ENCODE data around the gene IGF1R.

IGF1R gene

GRCh38 chr15:98854496-98854895 lies 206.2 kb downstream of the IGF1R start:
- H3K4me3 Mint-ChIP-seq: no peak overlapping the region

DNA sequence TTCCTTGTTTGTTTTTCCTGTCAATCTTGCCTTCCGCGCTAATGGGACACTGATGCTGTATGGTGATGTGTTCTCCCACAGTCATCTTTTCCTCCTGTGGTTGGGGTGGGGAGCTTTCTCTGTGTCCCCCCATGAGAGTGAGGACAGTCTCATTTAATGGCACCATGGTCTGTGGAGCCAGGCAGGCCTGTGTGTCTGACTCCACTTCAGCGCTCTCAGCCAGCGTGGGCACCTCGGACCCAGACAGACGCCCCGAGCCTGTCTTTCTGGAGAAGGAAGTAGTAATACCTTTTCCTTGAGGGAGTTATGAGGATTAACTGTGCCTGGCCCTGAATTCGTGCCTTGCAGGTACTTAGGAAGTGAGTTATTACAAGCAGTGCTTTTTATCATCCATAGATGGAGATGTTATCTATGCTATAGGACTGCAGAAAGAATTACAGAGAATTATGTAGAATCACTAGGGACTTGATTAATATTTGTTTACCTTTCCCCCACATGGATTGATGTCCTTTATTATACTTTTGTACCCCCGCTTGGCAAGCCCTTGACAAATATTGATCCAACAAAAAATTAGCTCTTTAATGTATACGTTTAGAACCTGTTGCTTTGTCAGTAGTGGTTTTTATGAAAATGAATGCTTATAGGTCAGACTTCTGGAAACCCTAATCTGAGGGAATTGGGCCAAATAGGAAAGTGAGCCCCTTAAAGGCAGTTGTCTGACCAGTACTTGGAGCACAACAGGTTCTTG lies 206.9 kb downstream of the IGF1R start:
- Mint-ChIP-seq H3K4me3 (no peak overlapping the region), H3K4me1 (ENCODE audit: low read depth in 2 of 2) (peaks cover 30 to 31% of the 10 kb centered on the region in 2 donors), H3K36me3 (ENCODE audit: insufficient read depth) (peaks cover 15% of the 10 kb centered on the region), H3K9me3 (no peaks in the 10 kb centered on the region), H3K27me3 (peaks cover 7 to 11% of the 10 kb centered on the region in 2 donors), H3K27ac (no peak overlapping the region)
- DNase-seq (no peak), ATAC-seq (replicated peaks) (no peak)

More at GRCh38 chr15:98854496-98854895, 206.2 kb downstream of the IGF1R start:
- H3K36me3 Mint-ChIP-seq (ENCODE audit: insufficient read depth): peaks cover 15% of the 10 kb centered on the region
- ATAC-seq (replicated peaks) (no peak), DNase-seq (no peak)
- H3K4me1 Mint-ChIP-seq (ENCODE audit: low read depth in 2 of 2): peaks cover 30 to 35% of the 10 kb centered on the region in 2 donors
- H3K27ac Mint-ChIP-seq: peak overlapping the region in 1 of 2 donors; percentile 95
- H3K27me3 Mint-ChIP-seq: peaks cover 7 to 11% of the 10 kb centered on the region in 2 donors
- H3K9me3 Mint-ChIP-seq: no peaks in the 10 kb centered on the region

GRCh38 chr15:98855815-98856531 lies 207.6 kb downstream of the IGF1R start:
- Mint-ChIP-seq H3K4me1 (ENCODE audit: low read depth in 2 of 2) (peaks cover 23 to 25% of the 10 kb centered on the region in 2 donors), H3K4me3 (no peak overlapping the region), H3K9me3 (no peaks in the 10 kb centered on the region), H3K36me3 (ENCODE audit: insufficient read depth) (peaks cover 15% of the 10 kb centered on the region), H3K27me3 (peaks cover 7 to 11% of the 10 kb centered on the region in 2 donors), H3K27ac (no peak overlapping the region)
- ATAC-seq (replicated peaks) (no peak), DNase-seq (no peak)

DNA sequence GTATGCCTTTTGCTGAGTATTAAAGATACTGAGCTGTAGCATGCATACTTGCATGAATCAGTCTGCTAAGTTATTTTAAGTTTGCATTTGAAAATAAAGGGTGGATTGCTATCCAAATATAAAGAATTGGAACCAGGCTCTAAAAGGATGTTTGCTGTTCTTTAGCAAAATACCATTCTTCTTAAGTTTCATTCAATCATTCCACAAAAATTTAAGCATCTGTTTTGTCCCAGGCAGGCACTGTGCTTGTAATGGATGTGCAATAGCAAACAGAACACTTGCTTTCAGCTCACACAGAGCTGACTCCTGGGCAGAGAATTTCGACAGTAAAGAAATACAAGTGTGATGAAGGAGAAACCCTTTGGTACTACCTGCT lies 208.2 kb downstream of the IGF1R start:
- peaks cover 15% of the 10 kb centered on the region for H3K36me3 Mint-ChIP-seq (ENCODE audit: insufficient read depth)
- H3K4me3 Mint-ChIP-seq: no peak overlapping the region
- H3K27me3 Mint-ChIP-seq: peaks cover 7 to 11% of the 10 kb centered on the region in 2 donors
- H3K4me1 Mint-ChIP-seq (ENCODE audit: low read depth in 2 of 2): peaks cover 18 to 20% of the 10 kb centered on the region in 2 donors
- DNase-seq (no peak), ATAC-seq (replicated peaks) (no peak)
- H3K9me3 Mint-ChIP-seq: no peaks in the 10 kb centered on the region
- no peak overlapping the region for H3K27ac Mint-ChIP-seq

- Mint-ChIP-seq H3K9me3 (no peaks in the 10 kb centered on the region), H3K27me3 (peaks cover 7 to 11% of the 10 kb centered on the region in 2 donors), H3K36me3 (ENCODE audit: insufficient read depth) (peaks cover under 1% of the 10 kb centered on the region), H3K4me1 (ENCODE audit: low read depth in 2 of 2) (peaks cover under 1 to 3% of the 10 kb centered on the region in 2 donors), H3K4me3 (no peak overlapping the region), H3K27ac (no peak overlapping the region)
- DNase-seq (no peak), ATAC-seq (replicated peaks) (no peak)
Measured at GRCh38 chr15:98858610-98859023, 210.3 kb downstream of the IGF1R start.

- DNase-seq (no peak), ATAC-seq (replicated peaks) (no peak)
- no peaks in the 10 kb centered on the region for H3K36me3 Mint-ChIP-seq (ENCODE audit: insufficient read depth)
- H3K9me3 Mint-ChIP-seq: no peaks in the 10 kb centered on the region
- peaks cover 7 to 11% of the 10 kb centered on the region in 2 donors for H3K27me3 Mint-ChIP-seq
- peaks cover 0 to 3% of the 10 kb centered on the region in 2 donors for H3K4me1 Mint-ChIP-seq (ENCODE audit: low read depth in 2 of 2)
- H3K4me3 Mint-ChIP-seq: no peak overlapping the region
- H3K27ac Mint-ChIP-seq: no peak overlapping the region
Measured at GRCh38 chr15:98859149-98859548, 210.8 kb downstream of the IGF1R start.

GRCh38 chr15:98860281-98861041 lies 212.1 kb downstream of the IGF1R start:
- no peak for DNase-seq
- H3K4me3 Mint-ChIP-seq: no peak overlapping the region
- H3K27me3 Mint-ChIP-seq: peaks cover 7 to 11% of the 10 kb centered on the region in 2 donors
- H3K4me1 Mint-ChIP-seq (ENCODE audit: low read depth in 2 of 2): peaks cover 0 to 8% of the 10 kb centered on the region in 2 donors
- peaks cover 4% of the 10 kb centered on the region for H3K36me3 Mint-ChIP-seq (ENCODE audit: insufficient read depth)
- ATAC-seq (replicated peaks): no peak
- no peak overlapping the region for H3K27ac Mint-ChIP-seq
- no peaks in the 10 kb centered on the region for H3K9me3 Mint-ChIP-seq

DNA sequence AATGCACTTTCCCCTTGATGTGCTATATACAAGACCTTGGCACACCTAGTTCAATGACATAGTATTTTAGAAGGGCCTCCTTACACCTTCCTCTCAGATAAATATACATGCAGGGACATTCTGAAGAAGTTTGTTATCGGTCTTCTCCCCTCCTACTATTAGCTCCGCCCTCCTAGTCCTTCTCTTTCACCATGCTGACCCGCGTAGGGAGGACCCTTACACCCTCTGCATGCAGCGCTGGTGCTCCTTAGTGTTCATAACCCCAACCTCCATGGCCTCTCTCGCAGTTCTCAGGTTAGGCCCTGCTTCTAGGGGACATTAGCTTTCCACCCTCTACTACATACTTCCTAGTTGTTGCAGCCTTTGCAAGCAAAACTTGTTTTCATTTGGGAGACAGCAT lies 212.8 kb downstream of the IGF1R start:
- H3K27ac Mint-ChIP-seq: no peak overlapping the region
- H3K9me3 Mint-ChIP-seq: no peaks in the 10 kb centered on the region
- peaks cover 7 to 11% of the 10 kb centered on the region in 2 donors for H3K27me3 Mint-ChIP-seq
- H3K4me3 Mint-ChIP-seq: no peak overlapping the region
- H3K36me3 Mint-ChIP-seq (ENCODE audit: insufficient read depth): peaks cover 12% of the 10 kb centered on the region
- ATAC-seq (replicated peaks): no peak
- H3K4me1 Mint-ChIP-seq (ENCODE audit: low read depth in 2 of 2): peaks cover 4 to 12% of the 10 kb centered on the region in 2 donors
- DNase-seq: no peak

GRCh38 chr15:98863983-98864382 lies 215.6 kb downstream of the IGF1R start:
- no peak overlapping the region for H3K4me3 Mint-ChIP-seq
- H3K9me3 Mint-ChIP-seq: no peaks in the 10 kb centered on the region
- H3K27me3 Mint-ChIP-seq: peaks cover 0 to 6% of the 10 kb centered on the region in 2 donors
- H3K36me3 Mint-ChIP-seq (ENCODE audit: insufficient read depth): peaks cover 12% of the 10 kb centered on the region
- no peak for ATAC-seq (replicated peaks)
- no peak for DNase-seq
- no peak overlapping the region for H3K27ac Mint-ChIP-seq
- H3K4me1 Mint-ChIP-seq (ENCODE audit: low read depth in 2 of 2): peaks cover 10 to 16% of the 10 kb centered on the region in 2 donors

DNA sequence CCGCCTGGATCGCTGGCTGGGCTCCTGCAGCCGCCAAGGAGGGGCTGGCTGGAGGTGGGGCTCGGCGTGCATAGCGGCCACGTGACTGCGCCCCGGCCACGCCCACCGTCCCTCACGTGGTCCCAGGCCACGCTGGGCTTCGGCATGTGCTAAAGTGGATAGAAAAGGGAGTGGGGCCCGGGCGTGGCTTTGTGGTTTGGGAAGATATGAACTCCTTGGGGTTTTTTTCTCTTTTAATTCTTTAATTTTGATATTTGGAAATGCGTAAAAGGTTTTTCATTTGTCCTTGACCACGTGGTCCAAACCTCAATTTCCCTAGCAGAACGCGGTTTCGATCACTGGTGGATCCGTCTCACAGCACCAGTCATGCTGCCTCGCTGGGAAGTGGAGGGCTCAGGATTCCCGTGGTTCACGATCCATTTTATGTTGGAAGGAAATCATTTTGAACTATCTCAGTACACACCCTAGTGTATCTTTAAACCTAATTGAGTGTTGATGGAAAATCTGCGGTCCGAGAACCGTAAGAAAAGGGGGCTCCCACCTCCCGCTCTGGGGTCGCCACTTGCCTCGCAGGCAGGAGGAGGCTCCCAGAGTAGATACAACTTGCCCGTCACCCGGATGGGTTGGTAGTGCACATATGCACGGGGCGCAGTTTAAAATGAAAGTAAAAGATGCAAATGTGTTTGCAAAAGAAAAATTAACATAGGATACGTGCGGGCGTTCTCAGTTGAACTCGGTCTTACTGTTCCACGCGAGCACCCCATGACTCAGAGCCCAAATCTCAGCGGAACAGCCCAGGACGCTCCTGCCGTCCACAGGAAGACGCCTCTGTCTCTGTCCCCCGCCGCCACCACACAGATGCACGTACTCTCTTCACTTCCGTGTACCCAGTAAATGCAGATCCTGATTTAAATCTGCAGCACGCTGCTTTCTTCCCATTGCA lies 217.3 kb downstream of the IGF1R start:
- H3K27me3 Mint-ChIP-seq: peaks cover 0 to 10% of the 10 kb centered on the region in 2 donors
- peak overlapping the region; percentile 87 to 89 for H3K27ac Mint-ChIP-seq
- ATAC-seq (replicated peaks): peak; percentile 92
- peaks cover 12% of the 10 kb centered on the region for H3K36me3 Mint-ChIP-seq (ENCODE audit: insufficient read depth)
- H3K9me3 Mint-ChIP-seq: no peaks in the 10 kb centered on the region
- peak overlapping the region; percentile 83 to 86 for H3K4me3 Mint-ChIP-seq
- peak; percentile 51 to 65 (median 62) for DNase-seq
- peaks cover 10 to 16% of the 10 kb centered on the region in 2 donors for H3K4me1 Mint-ChIP-seq (ENCODE audit: low read depth in 2 of 2)

- no peaks in the 10 kb centered on the region for H3K9me3 Mint-ChIP-seq
- ATAC-seq (replicated peaks) (no peak), DNase-seq (no peak)
- peaks cover 6 to 14% of the 10 kb centered on the region in 2 donors for H3K27me3 Mint-ChIP-seq
- H3K27ac Mint-ChIP-seq: peak overlapping the region; percentile 87 to 89
- H3K36me3 Mint-ChIP-seq (ENCODE audit: insufficient read depth): peaks cover 12% of the 10 kb centered on the region
- peak overlapping the region; percentile 83 to 86 for H3K4me3 Mint-ChIP-seq
- peaks cover 10 to 16% of the 10 kb centered on the region in 2 donors for H3K4me1 Mint-ChIP-seq (ENCODE audit: low read depth in 2 of 2)
Measured at GRCh38 chr15:98866511-98866910, 218.2 kb downstream of the IGF1R start.

GRCh38 chr15:98868564-98868963 lies 220.2 kb downstream of the IGF1R start:
- Mint-ChIP-seq H3K27ac (no peak overlapping the region), H3K27me3 (peaks cover 21 to 24% of the 10 kb centered on the region in 2 donors), H3K4me3 (no peak overlapping the region), H3K4me1 (ENCODE audit: low read depth in 2 of 2) (peaks cover 10 to 16% of the 10 kb centered on the region in 2 donors), H3K36me3 (ENCODE audit: insufficient read depth) (peaks cover 12% of the 10 kb centered on the region), H3K9me3 (no peaks in the 10 kb centered on the region)
- no peak for ATAC-seq (replicated peaks)
- DNase-seq: no peak

All from effector memory CD8-positive, alpha-beta T cell (primary cell).